Upper lobe of left lung (tissue), 6 donors: ENCODE measurements around the gene TBC1D8. TPM values are rescaled to one million over a fixed set of nuclear protein-coding genes. Genes with fewer than 3 reads are reported as not detected.

Experiments used
- ATAC-seq, 2 donors: fragments of 200-7000 bp; cut with Tn5 transposase; one replicate each; pipeline ENCODE4 v1.9.1; 2022; ENCODE audit warnings: mild to moderate bottlenecking in 2 of 2, moderate library complexity in 2 of 2; ENCODE audit not compliant: low FRiP score in 2 of 2
- DNase-seq, 2 donors: peaks; one replicate each; pipeline ENCODE4 v3.0.0-alpha.2; 2019 to 2020
- H3K27ac ChIP-seq, 4 donors: fragments of 200-600 bp; sonication (generic); one replicate each; pipeline ENCODE4 v1.5.1; 2016 to 2019
- H3K27me3 ChIP-seq, 4 donors: fragments of 200-600 bp; sonication (generic); one replicate each; pipeline ENCODE4 v1.5.1; 2017 to 2019
- H3K36me3 ChIP-seq, 4 donors: fragments of 200-600 bp; sonication (generic); one replicate each; pipeline ENCODE4 v1.5.1; 2016 to 2019
- H3K4me1 ChIP-seq, 4 donors: fragments of 200-600 bp; sonication (generic); one replicate each; pipeline ENCODE4 v1.5.1; 2018 to 2019
- H3K4me3 ChIP-seq, 4 donors: fragments of 200-600 bp; sonication (generic); one replicate each; pipeline ENCODE4 v1.5.1; 2017 to 2019; ENCODE audit warnings: mild to moderate bottlenecking in 2 of 4, moderate library complexity in 1 of 4
- H3K9me3 ChIP-seq, 4 donors: fragments of 200-600 bp; sonication (generic); one replicate each; pipeline ENCODE4 v1.5.1; 2018 to 2019
- CTCF ChIP-seq, 6 experiments: fragments of 450-650 bp in 4 of 6; fragments of 200-600 bp in 2 of 6; sonication (generic) in 2 of 6; IDR thresholded peaks; one replicate each; pipeline ENCODE4 v1.5.1; 2016 to 2019; ENCODE audit warnings: antibody characterized with exemption in 6 of 6
- EP300 ChIP-seq, 4 donors: sonication (generic); formaldehyde crosslinking; IDR thresholded peaks; one replicate each; pipeline ENCODE4 v1.5.1; 2017; ENCODE audit warnings: antibody characterized with exemption in 4 of 4, control low read depth in 2 of 4
- POLR2A ChIP-seq, 4 donors: fragments of 450-650 bp; IDR thresholded peaks; one replicate each; pipeline ENCODE4 v1.5.1; 2016 to 2017; ENCODE audit warnings: antibody characterized with exemption in 4 of 4, mild to moderate bottlenecking in 2 of 4
- POLR2AphosphoS5 ChIP-seq, 2 donors: sonication (generic); formaldehyde crosslinking; IDR thresholded peaks; one replicate each; pipeline ENCODE4 v1.5.1; 2017; ENCODE audit warnings: antibody characterized with exemption in 2 of 2
- WGBS, 2 donors: methylation state at CpG; one replicate each; pipeline ENCODE4 v1.1.5; 2017 to 2018; 5-methylcytosine and 5-hydroxymethylcytosine counted together
- total RNA-seq, 6 donors: library from RNA; depleted of rRNA in 4 of 6; stranded (reverse); fragments of >200 nt in 4 of 6; gene quantifications; one replicate each; pipeline versions ENCODE4 v1.1.0 to v1.2.1, GENCODE V29; 2016 to 2021
- donor health status: DM: no; HTN: no; CAD: no; lungs with moderate emphysema.
- donor health status: DM: no; HTN: yes; CAD: no; lungs with severe emphysema.

TBC1D8 gene
- total RNA-seq, 6 donors from 2014 or later, result 21.0 to 133 (median 56.8) TPM

DNA sequence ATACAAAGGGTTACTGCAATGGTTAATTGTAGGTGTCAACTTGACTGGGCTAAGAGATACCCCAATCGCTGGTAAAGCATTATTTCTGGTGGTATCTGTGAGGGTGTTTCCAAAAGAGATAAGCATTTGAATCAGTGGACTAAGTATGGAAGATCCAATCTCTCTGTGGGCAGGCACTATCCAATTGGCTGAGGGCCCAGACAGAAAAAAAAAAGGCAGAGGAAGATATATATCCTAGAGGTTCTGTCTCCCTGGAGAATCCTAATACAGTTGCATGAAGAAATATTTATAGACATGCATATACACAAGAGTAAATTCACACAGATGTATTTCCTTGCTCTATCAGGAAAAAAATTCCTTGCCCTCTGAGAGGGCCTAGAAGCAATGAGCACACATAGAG, 43.9 kb downstream of the TBC1D8 start:
- Histone ChIP-seq H3K36me3 (no peaks in the 10 kb centered on the region), H3K27ac (no peak overlapping the region), H3K27me3 (no peaks in the 10 kb centered on the region), H3K4me3 (no peak overlapping the region), H3K4me1 (peaks cover 26 to 34% (median 30%) of the 10 kb centered on the region in 4 donors), H3K9me3 (no peaks in the 10 kb centered on the region)
- TF ChIP-seq EP300 (IDR thresholded peaks at IDR 0.05) (no peak), CTCF (IDR thresholded peaks at IDR 0.05) (no peak), POLR2AphosphoS5 (IDR thresholded peaks at IDR 0.05) (no peak), POLR2A (IDR thresholded peaks at IDR 0.05) (no peak)
- ATAC-seq (no peak), DNase-seq (no peak)
- 59 to 88% methylated on average over 1 of the region's 1 CpG for WGBS, 2 donors

GRCh38 chr2:101106453-101107181, 44.6 kb downstream of the TBC1D8 start:
- H3K27ac ChIP-seq, result no peak overlapping the region
- WGBS, 2 donors, result 57 to 61% methylated on average over 12 of the region's 12 CpGs
- H3K36me3 ChIP-seq, result no peaks in the 10 kb centered on the region
- H3K9me3 ChIP-seq, result no peaks in the 10 kb centered on the region
- no peak overlapping the region for H3K4me3 ChIP-seq
- ATAC-seq (no peak), DNase-seq (no peak)
- H3K4me1 ChIP-seq, result peaks cover 24 to 30% (median 26%) of the 10 kb centered on the region in 4 donors
- TF ChIP-seq EP300 (IDR thresholded peaks at IDR 0.05) (no peak), POLR2AphosphoS5 (IDR thresholded peaks at IDR 0.05) (no peak), CTCF (IDR thresholded peaks at IDR 0.05) (no peak), POLR2A (IDR thresholded peaks at IDR 0.05) (no peak)
- H3K27me3 ChIP-seq, result no peaks in the 10 kb centered on the region

- no peak for DNase-seq
Observed at GRCh38 chr2:101105654-101106053, 45.5 kb downstream of the TBC1D8 start.

GRCh38 chr2:101097638-101098037, 53.5 kb downstream of the TBC1D8 start:
- no peaks in the 10 kb centered on the region for H3K27me3 ChIP-seq
- no peaks in the 10 kb centered on the region for H3K36me3 ChIP-seq
- no peak overlapping the region for H3K27ac ChIP-seq
- no peak overlapping the region for H3K4me3 ChIP-seq
- no peak for TF ChIP-seq POLR2A (IDR thresholded peaks at IDR 0.05)
- TF ChIP-seq POLR2AphosphoS5 (IDR thresholded peaks at IDR 0.05), result no peak
- TF ChIP-seq EP300 (IDR thresholded peaks at IDR 0.05), result no peak
- peaks cover 0 to 6% (median 0%) of the 10 kb centered on the region in 4 donors for H3K4me1 ChIP-seq
- ATAC-seq, result no peak
- DNase-seq, result no peak
- peaks cover 0 to 5% (median 2%) of the 10 kb centered on the region in 4 donors for H3K9me3 ChIP-seq

More at GRCh38 chr2:101105654-101106053, 45.5 kb downstream of the TBC1D8 start:
- no peaks in the 10 kb centered on the region for H3K27me3 ChIP-seq
- no peak for ATAC-seq
- no peaks in the 10 kb centered on the region for H3K9me3 ChIP-seq
- no peak overlapping the region for H3K4me3 ChIP-seq
- peaks cover 18 to 24% (median 21%) of the 10 kb centered on the region in 4 donors for H3K4me1 ChIP-seq
- 82 to 88% methylated on average over 4 of the region's 4 CpGs for WGBS, 2 donors
- TF ChIP-seq POLR2AphosphoS5 (IDR thresholded peaks at IDR 0.05) (no peak), CTCF (IDR thresholded peaks at IDR 0.05) (no peak), POLR2A (IDR thresholded peaks at IDR 0.05) (no peak), EP300 (IDR thresholded peaks at IDR 0.05) (no peak)
- H3K27ac ChIP-seq, result no peak overlapping the region
- H3K36me3 ChIP-seq, result no peaks in the 10 kb centered on the region

DNA sequence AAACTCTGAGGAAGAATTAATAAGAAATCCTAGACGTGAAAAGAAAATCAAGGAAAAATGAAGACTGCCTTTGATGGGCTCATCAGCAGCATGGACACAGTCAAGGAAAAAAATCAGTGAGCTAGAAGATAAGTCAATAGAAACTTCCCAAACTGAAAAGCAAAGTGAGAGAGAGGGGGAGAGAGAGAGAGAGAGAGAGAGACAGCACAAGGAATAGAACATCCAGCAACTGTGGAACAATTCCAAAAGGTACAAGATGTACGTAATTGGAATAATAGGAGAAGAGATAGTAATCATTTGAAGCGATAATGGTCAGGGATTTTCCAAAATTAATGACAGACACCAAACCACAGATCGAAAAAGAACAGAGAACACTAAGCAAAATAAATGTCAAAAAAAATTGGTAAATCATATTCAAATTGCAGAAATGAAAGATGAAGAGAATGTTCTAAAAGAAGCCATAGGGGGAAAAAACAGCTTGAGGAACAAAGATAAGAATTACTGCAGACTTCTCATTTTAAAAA, 54.5 kb downstream of the TBC1D8 start:
- no peak for ATAC-seq
- Histone ChIP-seq H3K36me3 (no peaks in the 10 kb centered on the region), H3K27me3 (no peaks in the 10 kb centered on the region), H3K27ac (no peak overlapping the region), H3K9me3 (peaks cover 0 to 5% (median 2%) of the 10 kb centered on the region in 4 donors), H3K4me3 (no peak overlapping the region), H3K4me1 (peaks cover 0 to 6% (median 0%) of the 10 kb centered on the region in 4 donors)
- TF ChIP-seq EP300 (IDR thresholded peaks at IDR 0.05), result no peak
- no peak for TF ChIP-seq POLR2A (IDR thresholded peaks at IDR 0.05)
- TF ChIP-seq POLR2AphosphoS5 (IDR thresholded peaks at IDR 0.05), result no peak
- TF ChIP-seq CTCF (IDR thresholded peaks at IDR 0.05), result no peak
- WGBS, 2 donors, result 87 to 88% methylated on average over 4 of the region's 4 CpGs
- DNase-seq, result no peak
